Measurements from ENCODE around the gene ARNT2. TPM values are rescaled to one million over a fixed set of nuclear protein-coding genes. Genes with fewer than 3 reads are reported as not detected.

The ARNT2 gene
- total and polyA plus RNA-seq, 5 donors, result 3.6 to 15.9 (median 7.2) TPM

DNA sequence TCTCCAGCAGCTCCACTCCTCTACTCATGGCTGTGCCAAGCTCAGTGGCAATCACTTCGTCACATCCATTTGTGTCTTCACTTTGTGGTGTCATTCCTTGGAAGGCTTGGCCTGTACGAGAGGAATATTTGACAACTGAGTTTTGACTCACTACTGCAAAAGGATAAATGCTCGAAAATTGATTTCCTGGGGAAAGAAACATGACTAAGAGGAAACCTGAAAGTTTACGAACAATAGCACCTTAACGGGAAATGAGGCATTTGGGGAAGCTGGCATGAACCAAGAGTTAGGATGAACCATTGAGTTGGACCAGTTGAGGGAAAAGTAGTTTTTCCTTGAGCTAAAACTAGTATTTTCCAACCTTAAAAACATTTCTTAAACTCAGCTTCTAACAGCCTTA, 216.7 kb downstream of the ARNT2 start:
- ATAC-seq, result no peak
- peaks cover 5% of the 10 kb centered on the region for H3K4me1 ChIP-seq (ENCODE audit: control insufficient read depth, insufficient read depth, low read length)
- no peak overlapping the region for H3K27ac ChIP-seq (ENCODE audit: low read length)
- intact Hi-C loops (cut with DNase I), result no loop called here
- no peak overlapping the region for H3K4me3 ChIP-seq (ENCODE audit: low read length)
- WGBS, result 61% methylated on average over 5 of the region's 5 CpGs
- DNase-seq, result no peak
- no peaks in the 10 kb centered on the region for H3K9me3 ChIP-seq (ENCODE audit: control insufficient read depth, low read length)
- no peaks in the 10 kb centered on the region for H3K27me3 ChIP-seq (ENCODE audit: control insufficient read depth, insufficient read depth)

DNA sequence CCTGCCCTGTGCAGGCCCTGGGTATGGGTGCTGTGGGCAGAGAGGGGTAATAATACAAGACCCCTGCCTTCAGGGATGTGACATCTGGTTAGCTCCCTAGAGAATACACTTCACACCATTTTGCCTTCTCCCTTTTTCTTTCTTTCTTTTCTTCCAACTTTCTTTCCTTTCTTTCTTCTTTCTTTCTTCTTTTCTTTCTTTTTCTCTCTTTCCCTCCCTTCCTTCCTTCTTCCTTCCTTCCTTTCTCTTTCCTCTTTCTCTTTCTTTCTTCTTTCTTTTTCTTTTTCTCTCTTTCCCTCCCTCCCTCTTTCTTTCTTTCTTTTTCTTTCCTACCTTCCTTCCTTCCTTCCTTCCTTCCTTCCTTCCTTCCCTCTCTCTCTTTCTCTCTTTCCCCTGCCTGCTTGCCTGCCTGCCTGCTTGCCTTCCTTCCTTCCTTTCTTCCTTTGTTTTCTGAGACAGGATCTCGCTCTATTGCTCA, 222.5 kb downstream of the ARNT2 start:
- Histone ChIP-seq H3K27ac (ENCODE audit: low read length) (no peak overlapping the region), H3K27me3 (ENCODE audit: control insufficient read depth, insufficient read depth) (no peaks in the 10 kb centered on the region), H3K4me3 (ENCODE audit: low read length) (no peak overlapping the region), H3K4me1 (ENCODE audit: control insufficient read depth, insufficient read depth, low read length) (no peaks in the 10 kb centered on the region), H3K9me3 (ENCODE audit: control insufficient read depth, low read length) (no peaks in the 10 kb centered on the region)
- ATAC-seq, result no peak
- DNase-seq, result no peak
- 97% methylated on average over 1 of the region's 1 CpG for WGBS
- intact Hi-C loops (cut with DNase I), result no loop called here

DNA sequence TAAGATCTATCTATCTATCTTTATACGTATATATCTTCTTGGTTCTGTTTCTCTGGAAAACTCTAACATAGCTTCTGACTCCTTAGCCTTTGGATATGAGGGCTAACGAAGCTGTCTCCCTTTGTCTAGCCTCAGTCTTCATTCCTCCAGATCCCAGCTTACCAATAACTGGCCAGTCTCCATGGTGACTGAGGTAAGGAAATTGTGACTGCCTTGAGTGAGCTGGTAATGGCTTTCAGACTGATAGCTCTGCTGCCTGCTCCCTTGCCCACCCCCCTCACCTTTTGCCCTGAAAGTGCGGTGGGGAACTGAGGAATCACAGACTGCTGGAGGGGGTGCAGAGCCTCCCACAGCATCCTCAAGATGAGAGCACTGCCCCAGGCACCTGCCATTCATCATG, 225.2 kb downstream of the ARNT2 start:
- no peak for ATAC-seq
- H3K9me3 ChIP-seq (ENCODE audit: control insufficient read depth, low read length), result no peaks in the 10 kb centered on the region
- H3K27me3 ChIP-seq (ENCODE audit: control insufficient read depth, insufficient read depth), result no peaks in the 10 kb centered on the region
- no peaks in the 10 kb centered on the region for H3K4me1 ChIP-seq (ENCODE audit: control insufficient read depth, insufficient read depth, low read length)
- H3K4me3 ChIP-seq (ENCODE audit: low read length), result no peak overlapping the region
- DNase-seq, result no peak
- H3K27ac ChIP-seq (ENCODE audit: low read length), result no peak overlapping the region
- WGBS, result 89% methylated on average over 3 of the region's 3 CpGs
- intact Hi-C loops (cut with DNase I), result no loop called here

DNA sequence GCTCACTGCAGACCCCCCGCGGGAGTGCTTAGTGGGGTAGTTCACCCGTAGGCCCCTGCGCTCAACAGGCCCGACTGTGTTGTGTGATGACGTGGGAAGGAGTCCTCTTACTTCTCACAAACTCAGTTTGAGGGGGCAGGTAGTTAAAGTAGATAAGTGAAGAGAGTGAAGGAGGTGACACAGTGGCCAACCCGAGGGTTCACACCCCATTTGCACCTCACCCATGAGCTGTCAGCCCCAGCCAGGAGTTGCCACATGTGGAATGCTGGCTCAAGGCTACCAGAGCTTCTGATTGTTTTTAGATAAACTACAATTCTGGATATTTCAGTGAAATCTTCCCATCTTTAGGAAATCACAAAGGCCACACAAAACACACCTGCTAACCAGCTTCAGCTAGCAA, 226.8 kb downstream of the ARNT2 start:
- Histone ChIP-seq H3K27ac (ENCODE audit: low read length) (no peak overlapping the region), H3K4me1 (ENCODE audit: control insufficient read depth, insufficient read depth, low read length) (no peaks in the 10 kb centered on the region), H3K27me3 (ENCODE audit: control insufficient read depth, insufficient read depth) (no peaks in the 10 kb centered on the region), H3K4me3 (ENCODE audit: low read length) (no peak overlapping the region), H3K9me3 (ENCODE audit: control insufficient read depth, low read length) (no peaks in the 10 kb centered on the region)
- DNase-seq (no peak), ATAC-seq (no peak)
- intact Hi-C loops (cut with DNase I), result loop anchor here in 1 of 4 donors (10.0 kb wide), 1 partner anchor 144 kb away; the partner anchor contains the start of gene CEMIP
- 89% methylated on average over 7 of the region's 7 CpGs for WGBS

DNA sequence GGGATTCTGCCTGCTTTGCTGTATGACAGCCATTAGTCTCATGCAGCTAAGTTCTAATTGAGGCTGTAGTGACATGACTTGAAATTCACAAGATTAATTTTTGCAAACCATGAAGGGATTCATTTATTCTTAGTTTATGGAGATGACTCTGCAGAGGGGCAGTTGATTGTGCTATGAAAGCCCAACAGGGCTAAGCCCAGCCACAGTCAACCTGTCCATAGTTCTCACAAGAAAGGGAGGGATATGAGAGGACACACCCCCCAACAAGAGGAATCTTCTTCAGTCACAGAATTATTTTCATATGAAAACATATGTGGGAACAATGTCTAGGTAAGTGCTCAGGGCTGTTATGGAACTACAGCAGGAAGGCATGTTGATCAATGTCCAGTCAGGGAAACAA, 229.0 kb downstream of the ARNT2 start:
- no peak for ATAC-seq

DNA sequence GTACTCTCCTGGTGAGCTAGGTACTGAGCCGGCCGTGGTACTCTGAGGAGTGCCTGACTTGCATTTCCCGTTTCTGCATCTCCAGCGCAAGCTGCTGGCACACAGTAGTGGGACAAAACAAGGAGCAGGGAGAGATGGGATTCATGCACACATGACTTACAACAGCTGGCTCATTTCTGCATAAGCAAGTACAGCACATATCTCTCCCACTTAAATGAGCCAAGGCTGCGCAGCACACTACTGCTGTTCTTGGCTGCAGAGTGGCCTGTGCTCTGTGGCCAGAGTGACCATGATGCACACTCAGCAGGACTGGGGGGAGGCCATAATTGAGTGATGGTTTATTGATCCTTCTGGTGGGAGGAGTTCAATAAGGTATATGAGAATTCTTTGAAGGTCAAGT, 231.8 kb downstream of the ARNT2 start:
- H3K27me3 ChIP-seq (ENCODE audit: control insufficient read depth, insufficient read depth), result no peaks in the 10 kb centered on the region
- no peaks in the 10 kb centered on the region for H3K4me1 ChIP-seq (ENCODE audit: control insufficient read depth, insufficient read depth, low read length)
- ATAC-seq (peak; percentile 83 to 96), DNase-seq (peak; percentile 40 to 86 (median 79))
- no peaks in the 10 kb centered on the region for H3K9me3 ChIP-seq (ENCODE audit: control insufficient read depth, low read length)
- WGBS, result 69% methylated on average over 5 of the region's 5 CpGs
- H3K4me3 ChIP-seq (ENCODE audit: low read length), result no peak overlapping the region
- no peak overlapping the region for H3K27ac ChIP-seq (ENCODE audit: low read length)
- intact Hi-C loops (cut with DNase I), result loop anchor here in 1 of 4 donors (10.0 kb wide), 1 partner anchor 139 kb away; the partner anchor contains the start of gene CEMIP

More for the DNA sequence above, 229.0 kb downstream of the ARNT2 start:
- Histone ChIP-seq H3K4me3 (ENCODE audit: low read length) (no peak overlapping the region), H3K27ac (ENCODE audit: low read length) (no peak overlapping the region), H3K27me3 (ENCODE audit: control insufficient read depth, insufficient read depth) (no peaks in the 10 kb centered on the region), H3K9me3 (ENCODE audit: control insufficient read depth, low read length) (no peaks in the 10 kb centered on the region), H3K4me1 (ENCODE audit: control insufficient read depth, insufficient read depth, low read length) (no peaks in the 10 kb centered on the region)
- intact Hi-C loops (cut with DNase I), result loop anchor here in 1 of 4 donors (10.0 kb wide), 1 partner anchor 142 kb away; the partner anchor contains the start of gene CEMIP
- DNase-seq, result no peak

DNA sequence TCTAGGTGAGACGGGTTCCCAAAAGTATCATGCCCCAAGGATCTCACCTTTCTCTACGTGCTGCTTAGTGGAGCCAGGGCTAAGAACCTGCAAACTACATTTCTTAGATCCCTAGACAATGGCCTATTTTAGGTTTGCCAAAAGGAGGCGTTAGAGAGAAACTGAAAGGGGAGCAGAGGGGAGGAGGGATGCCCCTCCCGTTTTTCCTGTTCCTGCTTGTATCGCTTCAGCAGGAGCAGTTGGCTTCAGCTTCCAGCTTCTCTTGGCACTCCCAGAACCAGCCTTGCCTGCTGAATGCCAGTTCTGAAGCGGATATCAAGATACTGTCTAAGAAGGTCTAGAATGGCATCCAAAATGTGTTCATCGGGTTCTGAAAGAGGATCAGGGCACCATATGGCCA, 232.5 kb downstream of the ARNT2 start:
- Histone ChIP-seq H3K4me1 (ENCODE audit: control insufficient read depth, insufficient read depth, low read length) (no peaks in the 10 kb centered on the region), H3K27me3 (ENCODE audit: control insufficient read depth, insufficient read depth) (no peaks in the 10 kb centered on the region), H3K27ac (ENCODE audit: low read length) (no peak overlapping the region), H3K9me3 (ENCODE audit: control insufficient read depth, low read length) (no peaks in the 10 kb centered on the region), H3K4me3 (ENCODE audit: low read length) (no peak overlapping the region)
- peak; percentile 49 to 57 for ATAC-seq
- 44% methylated on average over 7 of the region's 7 CpGs for WGBS
- peak in 1 of 3 donors; percentile 58 for DNase-seq
- intact Hi-C loops (cut with DNase I), result loop anchor here in 1 of 4 donors (10.0 kb wide), 1 partner anchor 138 kb away; the partner anchor contains the start of gene CEMIP

DNA sequence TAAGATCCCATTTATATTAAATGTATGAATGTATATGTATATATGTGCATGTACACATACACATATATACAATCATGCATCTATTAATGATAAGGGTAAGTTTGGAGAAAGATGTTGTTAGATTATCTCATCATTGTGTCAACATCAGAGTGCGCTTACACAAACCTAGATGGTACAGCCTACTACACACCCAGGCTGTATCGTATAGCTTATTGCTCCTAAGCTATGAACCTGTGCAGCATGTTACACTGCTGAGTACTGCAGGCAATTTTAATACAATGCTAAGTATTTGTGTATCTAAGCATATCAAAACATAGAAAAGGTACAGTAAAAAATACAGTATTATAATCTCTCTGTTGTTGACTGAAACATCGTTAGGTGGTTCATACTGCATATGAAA, 233.6 kb downstream of the ARNT2 start:
- ATAC-seq, result no peak
- no peaks in the 10 kb centered on the region for H3K9me3 ChIP-seq (ENCODE audit: control insufficient read depth, low read length)
- no peak overlapping the region for H3K4me3 ChIP-seq (ENCODE audit: low read length)
- H3K4me1 ChIP-seq (ENCODE audit: control insufficient read depth, insufficient read depth, low read length), result no peaks in the 10 kb centered on the region
- H3K27me3 ChIP-seq (ENCODE audit: control insufficient read depth, insufficient read depth), result no peaks in the 10 kb centered on the region
- DNase-seq, result no peak
- 82% methylated on average over 3 of the region's 3 CpGs for WGBS
- no peak overlapping the region for H3K27ac ChIP-seq (ENCODE audit: low read length)
- intact Hi-C loops (cut with DNase I), result loop anchor here in 1 of 4 donors (10.0 kb wide), 1 partner anchor 137 kb away; the partner anchor contains the start of gene CEMIP

DNA sequence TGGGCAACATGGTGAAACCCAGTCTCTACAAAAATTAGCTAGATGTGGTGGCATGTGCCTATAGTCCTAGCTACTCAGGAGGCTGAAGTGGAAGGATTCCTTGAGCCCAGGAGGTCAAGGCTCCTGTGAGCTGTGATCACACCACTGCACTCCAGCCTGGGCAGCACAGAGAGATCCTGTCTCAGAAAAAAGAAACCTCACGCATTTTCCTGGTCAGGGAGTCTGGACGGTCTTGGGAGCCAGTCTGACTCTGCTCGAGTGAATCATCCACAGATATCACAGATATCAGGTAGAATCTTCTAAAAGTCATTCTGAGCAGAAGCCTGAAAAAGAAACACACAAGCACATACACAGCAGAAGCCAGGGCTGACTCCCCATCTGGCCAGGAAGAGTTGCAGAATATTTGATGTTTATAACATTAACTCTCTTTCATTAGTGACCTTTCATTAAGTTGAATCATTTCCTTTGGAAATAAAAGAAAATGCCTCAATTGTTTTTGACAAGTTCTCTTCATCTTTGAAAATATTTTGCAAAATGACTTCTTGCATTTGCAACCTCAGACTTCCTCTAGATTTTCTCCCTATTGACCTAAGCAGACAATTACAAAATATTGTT, 234.5 kb downstream of the ARNT2 start:
- H3K4me1 ChIP-seq (ENCODE audit: control insufficient read depth, insufficient read depth, low read length), result no peaks in the 10 kb centered on the region
- intact Hi-C loops (cut with DNase I), result loop anchor here in 1 of 4 donors (10.0 kb wide), 1 partner anchor 136 kb away; the partner anchor contains the start of gene CEMIP

DNA sequence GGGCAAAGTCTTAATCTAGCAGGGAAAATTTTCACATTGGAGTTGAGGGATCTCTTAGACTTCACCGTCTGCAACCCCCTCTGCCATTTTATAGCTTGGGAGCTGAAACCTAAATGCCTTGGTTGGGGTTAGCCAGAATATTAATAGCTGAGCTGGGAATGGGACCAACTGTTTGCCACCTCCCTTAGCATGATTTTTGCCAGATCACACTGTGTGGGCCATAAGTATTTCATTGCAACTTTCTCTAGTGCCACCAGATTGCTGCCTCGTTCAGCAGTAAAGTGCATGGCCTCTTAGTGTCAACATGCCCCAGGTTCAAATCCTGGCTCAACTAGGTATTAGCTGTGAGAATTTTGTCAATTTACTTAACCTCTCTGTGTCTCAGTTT, 235.0 kb downstream of the ARNT2 start:
- H3K9me3 ChIP-seq (ENCODE audit: control insufficient read depth, low read length), result no peaks in the 10 kb centered on the region
- H3K4me1 ChIP-seq (ENCODE audit: control insufficient read depth, insufficient read depth, low read length), result no peaks in the 10 kb centered on the region
- DNase-seq (no peak), ATAC-seq (no peak)
- 51% methylated on average over 2 of the region's 2 CpGs for WGBS
- H3K4me3 ChIP-seq (ENCODE audit: low read length), result no peak overlapping the region
- intact Hi-C loops (cut with DNase I), result loop anchor here in 1 of 4 donors (10.0 kb wide), 1 partner anchor 136 kb away; the partner anchor contains the start of gene CEMIP
- H3K27ac ChIP-seq (ENCODE audit: low read length), result no peak overlapping the region
- H3K27me3 ChIP-seq (ENCODE audit: control insufficient read depth, insufficient read depth), result no peaks in the 10 kb centered on the region

More for the DNA sequence above, 234.5 kb downstream of the ARNT2 start:
- WGBS, result 67% methylated on average over 3 of the region's 3 CpGs
- Histone ChIP-seq H3K9me3 (ENCODE audit: control insufficient read depth, low read length) (no peaks in the 10 kb centered on the region), H3K27me3 (ENCODE audit: control insufficient read depth, insufficient read depth) (no peaks in the 10 kb centered on the region), H3K4me3 (ENCODE audit: low read length) (no peak overlapping the region), H3K27ac (ENCODE audit: low read length) (no peak overlapping the region)
- ATAC-seq, result no peak
- DNase-seq, result no peak

DNA sequence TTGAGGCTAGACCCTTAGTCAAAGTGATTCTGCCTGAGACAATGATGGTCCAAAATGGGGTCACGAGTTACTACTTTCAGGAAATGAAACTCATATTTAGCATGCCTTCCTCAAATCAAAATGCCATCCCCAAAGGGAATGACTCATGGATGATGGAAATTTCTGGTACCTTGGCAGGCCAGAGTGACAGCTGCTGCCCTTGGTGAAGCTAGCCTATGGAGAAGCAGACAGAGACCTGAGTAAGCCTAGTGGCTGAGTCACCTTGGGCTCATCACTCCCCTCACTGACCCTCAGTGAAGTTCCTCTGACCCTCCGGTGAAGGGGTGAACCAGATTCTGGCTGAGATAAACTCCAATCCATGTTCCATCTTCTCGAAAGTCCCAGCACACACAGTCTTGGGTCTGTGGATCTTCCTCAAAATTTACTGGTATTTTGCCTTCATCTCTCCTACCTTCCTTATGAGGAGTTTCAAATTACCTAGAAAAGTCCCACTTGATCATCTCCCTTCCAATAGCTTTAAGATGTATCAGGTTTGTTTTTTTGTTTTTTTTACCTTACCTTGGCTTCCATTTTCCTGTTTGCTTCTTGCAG, 236.4 kb downstream of the ARNT2 start:
- WGBS, result 86% methylated on average over 3 of the region's 3 CpGs
- DNase-seq (no peak), ATAC-seq (no peak)
- Histone ChIP-seq H3K4me3 (ENCODE audit: low read length) (no peak overlapping the region), H3K27me3 (ENCODE audit: control insufficient read depth, insufficient read depth) (no peaks in the 10 kb centered on the region), H3K4me1 (ENCODE audit: control insufficient read depth, insufficient read depth, low read length) (no peaks in the 10 kb centered on the region), H3K27ac (ENCODE audit: low read length) (no peak overlapping the region), H3K9me3 (ENCODE audit: control insufficient read depth, low read length) (no peaks in the 10 kb centered on the region)
- intact Hi-C loops (cut with DNase I), result no loop called here

Measured in right cardiac atrium (tissue), 5 donors.